K562 (cell line): ENCODE measurements around the gene C1orf198. TPM values are rescaled to one million over a fixed set of nuclear protein-coding genes. Genes with fewer than 3 reads are reported as not detected.

Source experiments
- C11orf30 ChIP-seq: fragments of 450-650 bp; IDR thresholded peaks from 2 replicates; pipeline ENCODE4 v1.6.1; 2016; ENCODE audit warnings: low read depth, mild to moderate bottlenecking
- CCAR2 ChIP-seq: fragments of 200-400 bp; formaldehyde crosslinking; IDR thresholded peaks from 2 replicates; pipeline ENCODE4 v1.6.1; 2017; ENCODE audit warnings: mild to moderate bottlenecking, low read depth, low read length
- CTBP1 ChIP-seq: fragments of 450-650 bp; IDR thresholded peaks from 2 replicates; pipeline ENCODE4 v1.6.1; 2016; ENCODE audit warnings: borderline replicate concordance
- FOXJ2 ChIP-seq: fragments of 200-800 bp; sonication (Bioruptor generic); IDR thresholded peaks from 2 replicates; pipeline ENCODE4 v1.6.1; 2016; ENCODE audit warnings: missing genetic modification characterization, missing compliant biosample characterization
- GABPA ChIP-seq: fragments of 200-800 bp; sonication (Bioruptor generic); conservative IDR thresholded peaks from 2 replicates; pipeline ENCODE4 v1.6.1; 2016; ENCODE audit warnings: low read depth, missing genetic modification characterization, missing compliant biosample characterization
- GABPB1 ChIP-seq: sonication (generic); formaldehyde crosslinking; IDR thresholded peaks from 2 replicates; pipeline ENCODE4 v1.8.0; 2022; ENCODE audit warnings: mild to moderate bottlenecking, missing genetic modification reagents
- GATAD2B ChIP-seq: fragments of 450-650 bp; IDR thresholded peaks from 2 replicates; pipeline ENCODE4 v1.6.1; 2017; ENCODE audit warnings: mild to moderate bottlenecking, borderline replicate concordance
- HLTF ChIP-seq: fragments of 450-650 bp; IDR thresholded peaks from 2 replicates; pipeline ENCODE4 v1.6.1; 2016
- MEIS2 ChIP-seq: fragments of 450-650 bp; IDR thresholded peaks from 2 replicates; pipeline ENCODE4 v1.6.1; 2014; ENCODE audit warnings: mild to moderate bottlenecking; ENCODE audit not compliant: partially characterized antibody
- MYC ChIP-seq, 2 experiments: fragments of 250-450 bp in 1 of 2; sonication (Bioruptor Pico) in 1 of 2; IDR thresholded peaks; 2 replicates each; pipeline versions ENCODE4 v1.5.1 to v1.6.1; 2012 to 2021; ENCODE audit warnings: low read depth in 2 of 2, borderline replicate concordance in 1 of 2, improper control_type of control experiment in 1 of 2, low read length in 1 of 2, mild to moderate bottlenecking in 1 of 2, moderate library complexity in 1 of 2
- NCOA4 ChIP-seq: fragments of 450-650 bp; IDR thresholded peaks from 2 replicates; pipeline ENCODE4 v1.6.1; 2018; ENCODE audit warnings: mild to moderate bottlenecking; ENCODE audit not compliant: partially characterized antibody
- NFE2L1 ChIP-seq: fragments of 450-650 bp; IDR thresholded peaks from 2 replicates; pipeline ENCODE4 v1.6.1; 2016; ENCODE audit warnings: missing genetic modification characterization, low read depth, mild to moderate bottlenecking, missing compliant biosample characterization, moderate library complexity, borderline replicate concordance
- NFIX ChIP-seq: fragments of 250-450 bp; sonication (Bioruptor Pico); IDR thresholded peaks from 2 replicates; pipeline ENCODE4 v1.4.0; 2020; ENCODE audit warnings: low read depth, mild to moderate bottlenecking, moderate library complexity
- OTX1 ChIP-seq: fragments of 450-650 bp; formaldehyde crosslinking; IDR thresholded peaks from 2 replicates; pipeline ENCODE4 v1.4.0; 2022; ENCODE audit warnings: mild to moderate bottlenecking
- RBFOX2 ChIP-seq: fragments of 200-400 bp; formaldehyde crosslinking; IDR thresholded peaks from 2 replicates; pipeline ENCODE4 v1.6.1; 2017; ENCODE audit warnings: low read depth, mild to moderate bottlenecking, low read length, moderate library complexity
- SMARCB1 ChIP-seq: IDR thresholded peaks from 2 replicates; pipeline ENCODE4 v1.6.1; 2011; ENCODE audit warnings: improper control_type of control experiment, low read depth; ENCODE audit not compliant: insufficient read length
- SMARCC2 ChIP-seq: fragments of 450-650 bp; IDR thresholded peaks from 2 replicates; pipeline ENCODE4 v1.6.1; 2017; ENCODE audit warnings: antibody characterized with exemption, moderate library complexity, mild to moderate bottlenecking, low read depth
- STAT5A ChIP-seq: IDR thresholded peaks from 2 replicates; pipeline ENCODE4 v1.6.1; 2012; ENCODE audit warnings: low read length, inconsistent platforms, borderline replicate concordance
- STAT5B ChIP-seq: fragments of 250-450 bp; sonication (Bioruptor Pico); IDR thresholded peaks from 2 replicates; pipeline ENCODE4 v1.8.0; 2021; ENCODE audit warnings: mild to moderate bottlenecking, inconsistent platforms
- ZNF408 ChIP-seq: fragments of 250-450 bp; sonication (Bioruptor Pico); IDR thresholded peaks from 2 replicates; pipeline ENCODE4 v1.4.0; 2020; ENCODE audit warnings: low read depth, mild to moderate bottlenecking, moderate library complexity
- polyA plus RNA-seq, 8 experiments: library from polyadenylated mRNA; depleted of rRNA in 4 of 8; stranded (reverse) in 5 of 8; unstranded in 3 of 8; fragments of >200 nt; fragmentation: Nextera tagmentation in 2 of 8; fragmentation: Illumina TruSeq in 1 of 8; extraction: Ambion mirVana in 2 of 8; extraction: Trizol in 1 of 8; gene quantifications; 2 replicates each; pipeline versions ENCODE4 v1.2.1 to v1.2.3, GENCODE V29; 2011 to 2014; ENCODE audit warnings: inconsistent platforms in 1 of 8, missing spikeins in 1 of 8
- total RNA-seq, 7 experiments: library from RNA; depleted of rRNA in 6 of 7; stranded (reverse); fragments of >200 nt in 6 of 7; fragmentation: Illumina TruSeq in 2 of 7; extraction: Trizol in 2 of 7; gene quantifications; 2 replicates each; pipeline versions ENCODE4 v1.2.1 to v1.2.3, GENCODE V29; 2011 to 2021; ENCODE audit warnings: low replicate concordance in 1 of 7
- TF ChIP-seq, protein P1 (sequence below): fragments of 450-650 bp; IDR thresholded peaks from 2 replicates; pipeline ENCODE4 v1.6.1; 2018; ENCODE audit warnings: mild to moderate bottlenecking, low read depth; ENCODE audit not compliant: partially characterized antibody
- TF ChIP-seq, protein P2 (sequence below): sonication (generic); formaldehyde crosslinking; IDR thresholded peaks from 2 replicates; pipeline ENCODE4 v1.8.0; 2022; ENCODE audit warnings: mild to moderate bottlenecking, low read depth, missing genetic modification reagents
- TF ChIP-seq, protein P3 (sequence below): fragments of 450-650 bp; IDR thresholded peaks from 2 replicates; pipeline ENCODE4 v1.6.1; 2016; ENCODE audit warnings: borderline replicate concordance
- TF ChIP-seq, protein P4 (sequence below): sonication (generic); formaldehyde crosslinking; IDR thresholded peaks from 2 replicates; pipeline ENCODE4 v1.9.0; 2022; ENCODE audit warnings: mild to moderate bottlenecking, missing genetic modification reagents

Gene C1orf198
- total and polyA plus RNA-seq, 9 of the 15 experiments (the other 6 are each of a cell fraction or from before 2014, with no cell fraction given): 2.0 to 15.1 (median 10.4) TPM

DNA sequence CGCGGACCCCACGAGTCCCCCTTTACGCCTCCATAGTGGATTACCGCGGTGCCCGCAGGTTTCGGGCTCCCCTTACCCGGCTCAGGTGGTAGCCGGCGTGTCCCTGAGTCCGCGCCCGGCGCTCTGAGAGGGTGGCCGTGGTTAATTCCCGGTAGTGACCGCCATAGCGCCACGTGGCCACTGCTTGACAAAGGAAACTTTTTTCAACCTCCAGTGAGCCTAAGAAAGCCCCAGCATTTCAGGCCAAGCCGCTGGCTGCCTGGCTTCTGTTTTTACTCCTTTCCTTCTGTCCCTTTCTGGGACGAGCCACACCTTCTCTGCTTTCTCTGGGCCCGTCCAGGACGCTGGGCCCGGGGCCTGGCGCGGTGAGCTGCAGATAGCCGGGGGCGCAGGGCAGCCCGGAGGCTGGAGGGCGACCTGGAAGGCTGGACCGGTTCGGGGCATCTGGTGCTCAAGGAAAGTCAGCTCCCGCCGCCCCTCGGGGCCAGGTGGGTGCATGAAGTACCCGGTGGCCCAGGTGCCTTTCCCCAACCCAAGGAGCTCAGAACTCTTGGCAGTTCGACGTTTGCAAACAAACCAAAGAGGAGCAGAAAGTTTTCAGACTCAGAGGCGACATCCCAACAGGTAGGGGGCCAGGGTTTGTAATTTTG is 540 bp upstream of the C1orf198 start (continued):
- TF ChIP-seq, protein P1, sequence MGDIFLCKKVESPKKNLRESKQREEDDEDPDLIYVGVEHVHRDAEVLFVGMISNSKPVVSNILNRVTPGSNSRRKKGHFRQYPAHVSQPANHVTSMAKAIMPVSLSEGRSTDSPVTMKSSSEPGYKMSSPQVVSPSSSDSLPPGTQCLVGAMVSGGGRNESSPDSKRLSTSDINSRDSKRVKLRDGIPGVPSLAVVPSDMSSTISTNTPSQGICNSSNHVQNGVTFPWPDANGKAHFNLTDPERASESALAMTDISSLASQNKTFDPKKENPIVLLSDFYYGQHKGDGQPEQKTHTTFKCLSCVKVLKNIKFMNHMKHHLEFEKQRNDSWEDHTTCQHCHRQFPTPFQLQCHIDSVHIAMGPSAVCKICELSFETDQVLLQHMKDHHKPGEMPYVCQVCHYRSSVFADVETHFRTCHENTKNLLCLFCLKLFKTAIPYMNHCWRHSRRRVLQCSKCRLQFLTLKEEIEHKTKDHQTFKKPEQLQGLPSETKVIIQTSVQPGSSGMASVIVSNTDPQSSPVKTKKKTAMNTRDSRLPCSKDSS: no peak
- TF ChIP-seq, protein P2, sequence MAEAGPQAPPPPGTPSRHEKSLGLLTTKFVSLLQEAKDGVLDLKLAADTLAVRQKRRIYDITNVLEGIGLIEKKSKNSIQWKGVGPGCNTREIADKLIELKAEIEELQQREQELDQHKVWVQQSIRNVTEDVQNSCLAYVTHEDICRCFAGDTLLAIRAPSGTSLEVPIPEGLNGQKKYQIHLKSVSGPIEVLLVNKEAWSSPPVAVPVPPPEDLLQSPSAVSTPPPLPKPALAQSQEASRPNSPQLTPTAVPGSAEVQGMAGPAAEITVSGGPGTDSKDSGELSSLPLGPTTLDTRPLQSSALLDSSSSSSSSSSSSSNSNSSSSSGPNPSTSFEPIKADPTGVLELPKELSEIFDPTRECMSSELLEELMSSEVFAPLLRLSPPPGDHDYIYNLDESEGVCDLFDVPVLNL (CRISPR knock-in tag): no peak
- TF ChIP-seq STAT5A: no peak
- TF ChIP-seq HLTF: no peak
- no peak for TF ChIP-seq GABPA (tag)
- TF ChIP-seq SMARCB1: no peak
- no peak for TF ChIP-seq C11orf30
- TF ChIP-seq, protein P3, sequence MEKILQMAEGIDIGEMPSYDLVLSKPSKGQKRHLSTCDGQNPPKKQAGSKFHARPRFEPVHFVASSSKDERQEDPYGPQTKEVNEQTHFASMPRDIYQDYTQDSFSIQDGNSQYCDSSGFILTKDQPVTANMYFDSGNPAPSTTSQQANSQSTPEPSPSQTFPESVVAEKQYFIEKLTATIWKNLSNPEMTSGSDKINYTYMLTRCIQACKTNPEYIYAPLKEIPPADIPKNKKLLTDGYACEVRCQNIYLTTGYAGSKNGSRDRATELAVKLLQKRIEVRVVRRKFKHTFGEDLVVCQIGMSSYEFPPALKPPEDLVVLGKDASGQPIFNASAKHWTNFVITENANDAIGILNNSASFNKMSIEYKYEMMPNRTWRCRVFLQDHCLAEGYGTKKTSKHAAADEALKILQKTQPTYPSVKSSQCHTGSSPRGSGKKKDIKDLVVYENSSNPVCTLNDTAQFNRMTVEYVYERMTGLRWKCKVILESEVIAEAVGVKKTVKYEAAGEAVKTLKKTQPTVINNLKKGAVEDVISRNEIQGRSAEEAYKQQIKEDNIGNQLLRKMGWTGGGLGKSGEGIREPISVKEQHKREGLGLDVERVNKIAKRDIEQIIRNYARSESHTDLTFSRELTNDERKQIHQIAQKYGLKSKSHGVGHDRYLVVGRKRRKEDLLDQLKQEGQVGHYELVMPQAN: no peak
- TF ChIP-seq NCOA4: no peak
- TF ChIP-seq RBFOX2: peak; percentile 58
- TF ChIP-seq CTBP1: 0 out of 2 replicates have a peak, but pooled peaks have one; percentile 10
- no peak for TF ChIP-seq NFE2L1 (tag)
- no peak for TF ChIP-seq GABPB1 (CRISPR knock-in tag)
- TF ChIP-seq OTX1 (CRISPR knock-in tag): no peak
- no peak for TF ChIP-seq FOXJ2
- no peak for TF ChIP-seq STAT5B (CRISPR knock-in tag)
- no peak for TF ChIP-seq GATAD2B
- no peak for TF ChIP-seq CCAR2
- TF ChIP-seq, protein P4, sequence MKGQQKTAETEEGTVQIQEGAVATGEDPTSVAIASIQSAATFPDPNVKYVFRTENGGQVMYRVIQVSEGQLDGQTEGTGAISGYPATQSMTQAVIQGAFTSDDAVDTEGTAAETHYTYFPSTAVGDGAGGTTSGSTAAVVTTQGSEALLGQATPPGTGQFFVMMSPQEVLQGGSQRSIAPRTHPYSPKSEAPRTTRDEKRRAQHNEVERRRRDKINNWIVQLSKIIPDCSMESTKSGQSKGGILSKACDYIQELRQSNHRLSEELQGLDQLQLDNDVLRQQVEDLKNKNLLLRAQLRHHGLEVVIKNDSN (CRISPR knock-in tag): peak; percentile 70
- peak; percentile 78 for TF ChIP-seq MYC (IDR thresholded peaks at IDR 0.05; ENCODE audit: low read depth, low read length)
- TF ChIP-seq MYC (CRISPR knock-in tag; IDR thresholded peaks at IDR 0.05; ENCODE audit: borderline replicate concordance, low read depth): peak; percentile 37; the same call in 1 of the 2 replicates
- no peak for TF ChIP-seq MEIS2
- no peak for TF ChIP-seq ZNF408 (CRISPR knock-in tag)
- no peak for TF ChIP-seq SMARCC2
- TF ChIP-seq NFIX (CRISPR knock-in tag): no peak
